Stomach (tissue), 9 donors: Measurements from ENCODE around the gene SESTD1. TPM values are rescaled to one million over a fixed set of nuclear protein-coding genes. Genes with fewer than 3 reads are reported as not detected.

Experiments
- DNase-seq, 2 donors: peaks; one replicate each; pipeline versions ENCODE4 v3.0.0 to v3.0.0-alpha.2; 2013 to 2019
- H3K27ac ChIP-seq, 5 donors: fragments of 200-600 bp in 4 of 5; sonication (generic) in 4 of 5; one replicate each; pipeline ENCODE4 v1.5.1; 2013 to 2019; ENCODE audit warnings: mild to moderate bottlenecking in 1 of 5, moderate library complexity in 1 of 5
- H3K27me3 ChIP-seq, 3 donors: fragments of 200-600 bp; sonication (generic); one replicate each; pipeline ENCODE4 v1.5.1; 2017 to 2019; ENCODE audit warnings: mixed run types in 1 of 3
- H3K36me3 ChIP-seq, 4 donors: fragments of 200-600 bp; sonication (generic); 1 replicate in 3 of 4; 2 replicates in 1 of 4; pipeline ENCODE4 v1.5.1; 2016 to 2019
- H3K4me1 ChIP-seq, 4 donors: fragments of 200-600 bp; sonication (generic); one replicate each; pipeline ENCODE4 v1.5.1; 2016 to 2019
- H3K4me3 ChIP-seq, 4 donors: fragments of 200-600 bp; sonication (generic) in 3 of 4; one replicate each; pipeline ENCODE4 v1.5.1; 2016 to 2019; ENCODE audit warnings: mild to moderate bottlenecking in 1 of 4
- H3K9me3 ChIP-seq, 4 donors: fragments of 200-600 bp; sonication (generic); one replicate each; pipeline ENCODE4 v1.5.1; 2016 to 2019
- CTCF ChIP-seq, 7 experiments: fragments of 450-650 bp in 4 of 7; fragments of 200-600 bp in 3 of 7; sonication (generic) in 3 of 7; IDR thresholded peaks; one replicate each; pipeline ENCODE4 v1.5.1; 2016 to 2019; ENCODE audit warnings: antibody characterized with exemption in 7 of 7, control low read depth in 2 of 7, mild to moderate bottlenecking in 1 of 7
- EP300 ChIP-seq: sonication (generic); formaldehyde crosslinking; IDR thresholded peaks from one replicate; pipeline ENCODE4 v1.6.1; 2017; ENCODE audit warnings: antibody characterized with exemption
- POLR2A ChIP-seq, 4 donors: fragments of 450-650 bp; IDR thresholded peaks; one replicate each; pipeline ENCODE4 v1.6.1; 2016; ENCODE audit warnings: antibody characterized with exemption in 4 of 4, control low read depth in 2 of 4, mild to moderate bottlenecking in 1 of 4, moderate library complexity in 1 of 4
- POLR2AphosphoS5 ChIP-seq, 3 donors: sonication (generic); formaldehyde crosslinking; IDR thresholded peaks; one replicate each; pipeline ENCODE4 v1.6.1; 2016; ENCODE audit warnings: antibody characterized with exemption in 3 of 3
- WGBS, 5 donors: extraction: QIAGEN DNeasy Blood & Tissue Kit in 3 of 5; methylation state at CpG; one replicate each; pipeline versions ENCODE4 v1.1.5 to v1.1.7; 2013 to 2018; 5-methylcytosine and 5-hydroxymethylcytosine counted together
- intact Hi-C: fragments of 100-400 bp; cut with DNase I; formaldehyde crosslinking; loops from one replicate; pipeline ENCODE4 v1.15.1; 2023; ENCODE audit warnings: low total_unique reads
- polyA plus RNA-seq, 3 donors: library from polyadenylated mRNA; stranded (reverse); fragments of 200-250 nt; gene quantifications; one replicate each; pipeline ENCODE4 v1.2.3, GENCODE V29; 2013
- total RNA-seq, 5 donors: library from RNA; depleted of rRNA; stranded (reverse); fragments of >200 nt; gene quantifications; one replicate each; pipeline versions ENCODE4 v1.1.0 to v1.2.3, GENCODE V29; 2014 to 2016
- donor health status: healthy with polysubstance abuse.
- donor health status: Bipolar disorder and iron deficiency.
- donor health status: healthy.

Gene SESTD1
- total and polyA plus RNA-seq, 8 donors: 7.4 to 159 (median 26.2) TPM

GRCh38 chr2:179307616-179308371 is 43.2 kb upstream of the SESTD1 start:
- no peak for DNase-seq
- H3K36me3 ChIP-seq: no peaks in the 10 kb centered on the region
- intact Hi-C loops: no loop called here

GRCh38 chr2:179305125-179305524 is 40.5 kb upstream of the SESTD1 start:
- no peaks in the 10 kb centered on the region for H3K27me3 ChIP-seq
- H3K9me3 ChIP-seq: no peaks in the 10 kb centered on the region
- TF ChIP-seq POLR2AphosphoS5 (IDR thresholded peaks at IDR 0.05) (no peak), CTCF (IDR thresholded peaks at IDR 0.05) (no peak), POLR2A (IDR thresholded peaks at IDR 0.05) (no peak), EP300 (no peak)
- H3K4me3 ChIP-seq: no peak overlapping the region
- DNase-seq: no peak
- intact Hi-C loops: no loop called here
- no peaks in the 10 kb centered on the region for H3K4me1 ChIP-seq
- H3K36me3 ChIP-seq: no peaks in the 10 kb centered on the region
- H3K27ac ChIP-seq: no peak overlapping the region
- 94 to 98% (median 96%) methylated on average over 3 of the region's 3 CpGs for WGBS, 5 donors

More at GRCh38 chr2:179307616-179308371, 43.2 kb upstream of the SESTD1 start:
- no peaks in the 10 kb centered on the region for H3K27me3 ChIP-seq
- H3K4me3 ChIP-seq: no peak overlapping the region
- no peaks in the 10 kb centered on the region for H3K4me1 ChIP-seq
- WGBS, 5 donors: 65 to 76% (median 67%) methylated on average over 5 of the region's 5 CpGs
- H3K27ac ChIP-seq: no peak overlapping the region
- TF ChIP-seq EP300 (no peak), CTCF (IDR thresholded peaks at IDR 0.05) (no peak), POLR2A (IDR thresholded peaks at IDR 0.05) (no peak), POLR2AphosphoS5 (IDR thresholded peaks at IDR 0.05) (no peak)
- no peaks in the 10 kb centered on the region for H3K9me3 ChIP-seq

GRCh38 chr2:179304424-179304823 is 39.8 kb upstream of the SESTD1 start:
- intact Hi-C loops: no loop called here
- H3K4me1 ChIP-seq: no peaks in the 10 kb centered on the region
- no peak for TF ChIP-seq POLR2A (IDR thresholded peaks at IDR 0.05)
- TF ChIP-seq EP300: no peak
- no peak for TF ChIP-seq CTCF (IDR thresholded peaks at IDR 0.05)
- no peak for TF ChIP-seq POLR2AphosphoS5 (IDR thresholded peaks at IDR 0.05)
- H3K4me3 ChIP-seq: no peak overlapping the region
- whole genome bisulfite sequencing, 5 donors: 65 to 83% (median 72%) methylated on average over 2 of the region's 2 CpGs
- H3K36me3 ChIP-seq: no peaks in the 10 kb centered on the region
- DNase-seq: no peak
- no peak overlapping the region for H3K27ac ChIP-seq
- H3K9me3 ChIP-seq: no peaks in the 10 kb centered on the region
- no peaks in the 10 kb centered on the region for H3K27me3 ChIP-seq

GRCh38 chr2:179302764-179303571 is 38.3 kb upstream of the SESTD1 start:
- DNase-seq: no peak
- WGBS, 5 donors: 75 to 87% (median 83%) methylated on average over 6 of the region's 6 CpGs
- no peaks in the 10 kb centered on the region for H3K9me3 ChIP-seq
- H3K27me3 ChIP-seq: no peaks in the 10 kb centered on the region
- no peaks in the 10 kb centered on the region for H3K36me3 ChIP-seq
- no peak overlapping the region for H3K27ac ChIP-seq
- no peaks in the 10 kb centered on the region for H3K4me1 ChIP-seq
- H3K4me3 ChIP-seq: no peak overlapping the region
- TF ChIP-seq POLR2AphosphoS5 (IDR thresholded peaks at IDR 0.05) (no peak), EP300 (no peak), CTCF (IDR thresholded peaks at IDR 0.05) (no peak), POLR2A (IDR thresholded peaks at IDR 0.05) (no peak)
- intact Hi-C loops: no loop called here
